ENCODE data around the gene TPCN1. TPM values are rescaled to one million over a fixed set of nuclear protein-coding genes. Genes with fewer than 3 reads are reported as not detected.

The TPCN1 gene
- polyA plus RNA-seq, 1 of the 3 experiments (the other 2 are of a cell fraction), result 15.7 TPM

DNA sequence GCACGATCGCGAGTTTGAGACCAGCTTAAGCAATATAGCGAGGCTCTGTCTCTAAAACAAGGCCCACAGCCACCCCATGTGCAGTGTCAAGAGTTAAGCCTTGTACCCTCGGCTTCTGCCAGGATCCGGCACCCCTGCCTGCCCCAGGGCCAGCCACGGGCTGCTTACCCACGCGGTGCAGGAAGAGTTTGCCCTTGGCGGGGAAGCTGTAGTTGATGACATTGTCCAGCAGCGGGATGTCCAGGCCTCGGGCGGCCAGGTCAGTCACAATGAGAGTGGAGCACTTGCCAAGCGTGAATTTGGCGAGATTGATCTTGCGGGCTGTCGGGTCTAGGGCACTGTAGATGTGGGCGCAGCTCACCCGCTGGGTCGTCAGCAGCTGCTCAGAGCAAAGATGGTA lies 49.1 kb upstream of the TPCN1 start:
- Histone ChIP-seq H3K4me1 (ENCODE audit: control insufficient read depth in 1 of 2, insufficient read depth in 2 of 2, low read depth in 1 of 2, low read length in 1 of 2) (no peaks in the 10 kb centered on the region), H3K4me2 (no peak overlapping the region), H3K9ac (no peak overlapping the region), H3K27me3 (ENCODE audit: insufficient read depth) (no peaks in the 10 kb centered on the region), H4K20me1 (ENCODE audit: insufficient read depth) (no peaks in the 10 kb centered on the region), H3K36me3 (replicated peaks in 1 of 2; ENCODE audit: control insufficient read depth in 1 of 2, insufficient read depth in 2 of 2, low read length in 1 of 2) (peaks cover 44 to 55% of the 10 kb centered on the region in 2 experiments), H3F3A (replicated peaks; ENCODE audit: insufficient read depth) (no peaks in the 10 kb centered on the region), H3K27ac (ENCODE audit: low read depth in 2 of 2, low read length in 1 of 2) (no peak overlapping the region), H3K79me2 (ENCODE audit: insufficient read depth) (no peaks in the 10 kb centered on the region), H3K9me2 (no peaks in the 10 kb centered on the region), H3K4me3 (ENCODE audit: low read depth in 2 of 2, low read length in 1 of 2) (no peak overlapping the region), H2AFZ (ENCODE audit: low read depth) (no peak overlapping the region), H3K9me3 (no peaks in the 10 kb centered on the region)
- 97% methylated on average over 16 of the region's 20 CpGs for WGBS (ENCODE audit: low lambda C conversion rate)
- ChIA-PET CTCF (interaction anchor here (1.0 to 10.9 kb wide), 6 partner anchors 11 to 179 kb away, joined by 3 to 113 read pairs (median 10); no protein-coding TSS in a partner anchor), POLR2A (no interaction called here)
- DNase-seq, result no peak
- TF ChIP-seq GABPA (IDR thresholded peaks at IDR 0.05; ENCODE audit: low read depth) (no peak), TAF1 (IDR thresholded peaks at IDR 0.05; ENCODE audit: borderline replicate concordance, low read depth, low read length) (no peak), NRF1 (IDR thresholded peaks at IDR 0.05; ENCODE audit: low read depth, low read length) (no peak), POLR2AphosphoS5 (IDR thresholded peaks at IDR 0.05; ENCODE audit: low read depth, low read length) (no peak), SMC3 (IDR thresholded peaks at IDR 0.05; ENCODE audit: low read depth, low read length) (no peak), MXI1 (IDR thresholded peaks at IDR 0.05; ENCODE audit: low read depth, low read length) (no peak), EZH2phosphoT487 (IDR thresholded peaks at IDR 0.05; ENCODE audit: borderline replicate concordance, low read depth) (no peak), ELF1 (IDR thresholded peaks at IDR 0.05) (no peak), CHD2 (IDR thresholded peaks at IDR 0.05; ENCODE audit: low read length, partially characterized antibody) (no peak), RFX5 (IDR thresholded peaks at IDR 0.05; ENCODE audit: low read length) (no peak), NFIC (IDR thresholded peaks at IDR 0.05; ENCODE audit: borderline replicate concordance) (no peak), MEF2A (IDR thresholded peaks at IDR 0.05; ENCODE audit: borderline replicate concordance, low read depth) (no peak)
- TF ChIP-seq, protein P1, sequence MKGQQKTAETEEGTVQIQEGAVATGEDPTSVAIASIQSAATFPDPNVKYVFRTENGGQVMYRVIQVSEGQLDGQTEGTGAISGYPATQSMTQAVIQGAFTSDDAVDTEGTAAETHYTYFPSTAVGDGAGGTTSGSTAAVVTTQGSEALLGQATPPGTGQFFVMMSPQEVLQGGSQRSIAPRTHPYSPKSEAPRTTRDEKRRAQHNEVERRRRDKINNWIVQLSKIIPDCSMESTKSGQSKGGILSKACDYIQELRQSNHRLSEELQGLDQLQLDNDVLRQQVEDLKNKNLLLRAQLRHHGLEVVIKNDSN (IDR thresholded peaks at IDR 0.05; ENCODE audit: borderline replicate concordance, low read depth), result no peak
- TF ChIP-seq, protein P2, sequence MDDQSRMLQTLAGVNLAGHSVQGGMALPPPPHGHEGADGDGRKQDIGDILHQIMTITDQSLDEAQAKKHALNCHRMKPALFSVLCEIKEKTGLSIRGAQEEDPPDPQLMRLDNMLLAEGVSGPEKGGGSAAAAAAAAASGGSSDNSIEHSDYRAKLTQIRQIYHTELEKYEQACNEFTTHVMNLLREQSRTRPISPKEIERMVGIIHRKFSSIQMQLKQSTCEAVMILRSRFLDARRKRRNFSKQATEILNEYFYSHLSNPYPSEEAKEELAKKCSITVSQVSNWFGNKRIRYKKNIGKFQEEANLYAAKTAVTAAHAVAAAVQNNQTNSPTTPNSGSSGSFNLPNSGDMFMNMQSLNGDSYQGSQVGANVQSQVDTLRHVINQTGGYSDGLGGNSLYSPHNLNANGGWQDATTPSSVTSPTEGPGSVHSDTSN (IDR thresholded peaks at IDR 0.05), result no peak

DNA sequence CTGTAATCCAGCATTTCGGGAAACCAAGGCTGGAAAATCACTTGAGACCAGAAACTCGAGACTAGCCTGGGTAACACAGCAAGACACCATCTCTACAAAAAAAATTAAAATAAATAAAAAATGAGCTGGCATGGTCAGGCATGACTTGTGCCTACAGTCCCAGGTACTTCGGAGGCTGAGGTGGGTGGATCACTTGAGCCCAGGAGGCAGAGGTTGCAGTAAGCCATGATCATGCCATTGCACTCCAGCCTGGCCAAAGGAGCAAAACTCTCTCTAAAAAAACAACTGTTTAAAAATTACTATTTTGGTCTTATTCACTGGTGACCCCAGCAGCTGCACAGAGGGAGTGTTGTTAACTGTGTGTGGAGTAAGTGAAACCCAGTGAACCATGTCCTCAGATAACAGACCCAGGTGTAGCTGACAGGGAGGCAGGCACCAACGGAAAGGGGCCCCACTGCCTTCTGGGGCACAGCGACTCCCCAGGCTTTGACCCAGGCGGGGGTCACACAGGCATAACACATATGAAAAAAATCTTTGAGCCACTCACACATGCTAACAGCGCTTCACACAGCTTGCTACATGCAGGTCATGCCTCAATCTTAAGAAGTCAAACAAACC lies 48.1 kb upstream of the TPCN1 start:
- no peaks in the 10 kb centered on the region for H3K9me2 ChIP-seq
- no peaks in the 10 kb centered on the region for H3K27me3 ChIP-seq (ENCODE audit: insufficient read depth)
- CTCF ChIA-PET, result interaction anchor here (1.0 to 10.9 kb wide), 18 partner anchors 8 to 762 kb away, joined by 3 to 113 read pairs (median 10); partner anchors contain the start of genes DDX54 and DTX1
- peaks cover 54 to 62% of the 10 kb centered on the region in 2 experiments for H3K36me3 ChIP-seq (replicated peaks in 1 of 2; ENCODE audit: control insufficient read depth in 1 of 2, insufficient read depth in 2 of 2, low read length in 1 of 2)
- WGBS (ENCODE audit: low lambda C conversion rate), result 96% methylated on average over 7 of the region's 7 CpGs
- no peak for DNase-seq
- no peaks in the 10 kb centered on the region for H3F3A ChIP-seq (replicated peaks; ENCODE audit: insufficient read depth)
- H3K9ac ChIP-seq, result no peak overlapping the region
- POLR2A ChIA-PET, result interaction anchor here (1.3 kb wide), 1 partner anchor 11 kb away, joined by 3 read pairs; no protein-coding TSS in a partner anchor
- no peaks in the 10 kb centered on the region for H3K9me3 ChIP-seq
- no peaks in the 10 kb centered on the region for H4K20me1 ChIP-seq (ENCODE audit: insufficient read depth)
- H3K4me3 ChIP-seq (ENCODE audit: low read depth in 2 of 2, low read length in 1 of 2), result no peak overlapping the region
- no peak overlapping the region for H3K4me2 ChIP-seq
- no peaks in the 10 kb centered on the region for H3K79me2 ChIP-seq (ENCODE audit: insufficient read depth)
- H3K27ac ChIP-seq (ENCODE audit: low read depth in 2 of 2, low read length in 1 of 2), result no peak overlapping the region
- H2AFZ ChIP-seq (ENCODE audit: low read depth), result no peak overlapping the region
- H3K4me1 ChIP-seq (ENCODE audit: control insufficient read depth in 1 of 2, insufficient read depth in 2 of 2, low read depth in 1 of 2, low read length in 1 of 2), result no peaks in the 10 kb centered on the region
- no peak for TF ChIP-seq TAF1 (IDR thresholded peaks at IDR 0.05; ENCODE audit: borderline replicate concordance, low read depth, low read length)
- TF ChIP-seq, protein P3, sequence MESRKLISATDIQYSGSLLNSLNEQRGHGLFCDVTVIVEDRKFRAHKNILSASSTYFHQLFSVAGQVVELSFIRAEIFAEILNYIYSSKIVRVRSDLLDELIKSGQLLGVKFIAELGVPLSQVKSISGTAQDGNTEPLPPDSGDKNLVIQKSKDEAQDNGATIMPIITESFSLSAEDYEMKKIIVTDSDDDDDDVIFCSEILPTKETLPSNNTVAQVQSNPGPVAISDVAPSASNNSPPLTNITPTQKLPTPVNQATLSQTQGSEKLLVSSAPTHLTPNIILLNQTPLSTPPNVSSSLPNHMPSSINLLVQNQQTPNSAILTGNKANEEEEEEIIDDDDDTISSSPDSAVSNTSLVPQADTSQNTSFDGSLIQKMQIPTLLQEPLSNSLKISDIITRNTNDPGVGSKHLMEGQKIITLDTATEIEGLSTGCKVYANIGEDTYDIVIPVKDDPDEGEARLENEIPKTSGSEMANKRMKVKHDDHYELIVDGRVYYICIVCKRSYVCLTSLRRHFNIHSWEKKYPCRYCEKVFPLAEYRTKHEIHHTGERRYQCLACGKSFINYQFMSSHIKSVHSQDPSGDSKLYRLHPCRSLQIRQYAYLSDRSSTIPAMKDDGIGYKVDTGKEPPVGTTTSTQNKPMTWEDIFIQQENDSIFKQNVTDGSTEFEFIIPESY (IDR thresholded peaks at IDR 0.05; ENCODE audit: borderline replicate concordance, low read depth), result no peak
- TF ChIP-seq, protein P4, sequence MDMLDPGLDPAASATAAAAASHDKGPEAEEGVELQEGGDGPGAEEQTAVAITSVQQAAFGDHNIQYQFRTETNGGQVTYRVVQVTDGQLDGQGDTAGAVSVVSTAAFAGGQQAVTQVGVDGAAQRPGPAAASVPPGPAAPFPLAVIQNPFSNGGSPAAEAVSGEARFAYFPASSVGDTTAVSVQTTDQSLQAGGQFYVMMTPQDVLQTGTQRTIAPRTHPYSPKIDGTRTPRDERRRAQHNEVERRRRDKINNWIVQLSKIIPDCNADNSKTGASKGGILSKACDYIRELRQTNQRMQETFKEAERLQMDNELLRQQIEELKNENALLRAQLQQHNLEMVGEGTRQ (IDR thresholded peaks at IDR 0.05; ENCODE audit: borderline replicate concordance, low read depth, low read length), result no peak
- no peak for TF ChIP-seq SMC3 (IDR thresholded peaks at IDR 0.05; ENCODE audit: low read depth, low read length)
- no peak for TF ChIP-seq RXRA (IDR thresholded peaks at IDR 0.05; ENCODE audit: borderline replicate concordance, low read depth)
- TF ChIP-seq, protein P5, sequence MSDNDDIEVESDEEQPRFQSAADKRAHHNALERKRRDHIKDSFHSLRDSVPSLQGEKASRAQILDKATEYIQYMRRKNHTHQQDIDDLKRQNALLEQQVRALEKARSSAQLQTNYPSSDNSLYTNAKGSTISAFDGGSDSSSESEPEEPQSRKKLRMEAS (IDR thresholded peaks at IDR 0.05; ENCODE audit: low read depth), result no peak
- TF ChIP-seq, protein P6, sequence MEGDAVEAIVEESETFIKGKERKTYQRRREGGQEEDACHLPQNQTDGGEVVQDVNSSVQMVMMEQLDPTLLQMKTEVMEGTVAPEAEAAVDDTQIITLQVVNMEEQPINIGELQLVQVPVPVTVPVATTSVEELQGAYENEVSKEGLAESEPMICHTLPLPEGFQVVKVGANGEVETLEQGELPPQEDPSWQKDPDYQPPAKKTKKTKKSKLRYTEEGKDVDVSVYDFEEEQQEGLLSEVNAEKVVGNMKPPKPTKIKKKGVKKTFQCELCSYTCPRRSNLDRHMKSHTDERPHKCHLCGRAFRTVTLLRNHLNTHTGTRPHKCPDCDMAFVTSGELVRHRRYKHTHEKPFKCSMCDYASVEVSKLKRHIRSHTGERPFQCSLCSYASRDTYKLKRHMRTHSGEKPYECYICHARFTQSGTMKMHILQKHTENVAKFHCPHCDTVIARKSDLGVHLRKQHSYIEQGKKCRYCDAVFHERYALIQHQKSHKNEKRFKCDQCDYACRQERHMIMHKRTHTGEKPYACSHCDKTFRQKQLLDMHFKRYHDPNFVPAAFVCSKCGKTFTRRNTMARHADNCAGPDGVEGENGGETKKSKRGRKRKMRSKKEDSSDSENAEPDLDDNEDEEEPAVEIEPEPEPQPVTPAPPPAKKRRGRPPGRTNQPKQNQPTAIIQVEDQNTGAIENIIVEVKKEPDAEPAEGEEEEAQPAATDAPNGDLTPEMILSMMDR (IDR thresholded peaks at IDR 0.05), result no peak
- TF ChIP-seq GATA2 (CRISPR knock-in tag; IDR thresholded peaks at IDR 0.05), result no peak
- TF ChIP-seq CHD2 (IDR thresholded peaks at IDR 0.05; ENCODE audit: low read length, partially characterized antibody), result no peak
